NCI-H2227 treated with DMSO at 0.1 percent for 48 hours (cell line): Measurements from ENCODE around the gene CD300A.
A peak's percentile ranks its signal among the peaks of the same experiment; 100 is the strongest.
"Not testable (repeated sequence)": the region's sequence is repeated elsewhere in the genome, so short reads cannot be mapped to it uniquely, and the experiment has no call there.

Experiments
- DNase-seq: peaks from one replicate; lab custom pipeline; 2025; lab: John Stamatoyannopoulos, UW

The CD300A gene

DNA sequence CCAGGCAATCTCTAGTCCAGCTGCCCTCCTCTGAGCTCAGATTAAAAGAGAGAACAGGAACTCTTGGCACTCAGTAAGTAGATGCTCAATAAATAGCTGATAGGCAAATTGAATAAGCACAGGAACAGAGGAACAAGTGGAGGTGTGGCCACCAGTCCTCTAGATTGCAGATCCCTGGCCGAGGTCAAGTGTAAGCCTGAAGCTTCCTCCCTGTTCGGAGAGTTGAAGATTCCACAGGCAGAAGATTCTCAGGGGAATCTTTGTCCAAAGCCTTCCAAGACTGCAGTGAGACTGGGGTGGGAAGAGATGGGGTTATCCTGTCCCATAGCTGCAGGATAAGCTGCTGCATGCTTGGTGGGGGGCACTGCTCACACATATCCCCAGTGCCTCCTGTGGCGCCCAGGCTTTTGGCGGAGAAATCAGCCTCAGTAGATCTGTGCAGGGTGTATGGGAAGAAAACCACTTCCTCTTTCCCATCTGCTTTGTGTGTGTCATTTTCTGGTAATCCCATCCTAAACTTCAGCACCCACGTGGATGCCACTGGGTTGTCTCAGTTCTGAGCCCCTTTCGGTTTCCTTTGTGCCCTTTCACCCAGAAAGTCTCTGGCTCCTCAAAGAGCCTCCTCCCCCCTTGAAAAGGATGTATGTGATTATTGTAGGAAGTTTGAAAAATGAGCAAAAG, 12.1 kb downstream of the CD300A start:
- no peak for DNase-seq

DNA sequence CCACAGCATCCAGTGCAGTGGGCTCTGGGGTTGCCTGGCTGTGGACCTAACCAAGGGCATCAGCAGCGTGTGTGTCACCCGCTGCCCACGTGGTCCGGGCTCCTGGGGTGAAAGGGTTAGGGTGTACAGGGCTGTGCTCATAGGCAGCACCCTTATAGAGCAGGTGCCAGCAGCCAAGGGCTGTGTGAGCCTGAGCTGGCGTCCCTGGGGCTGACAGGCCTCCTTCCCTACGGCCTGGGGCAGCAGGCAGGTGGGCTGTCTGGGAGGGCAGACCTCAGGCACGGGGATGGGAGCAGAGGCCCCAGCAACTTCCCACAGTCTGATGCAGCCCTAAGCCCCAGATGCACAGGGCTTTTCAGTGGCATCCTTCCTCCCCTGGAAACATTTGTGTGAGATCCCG, 13.9 kb downstream of the CD300A start:
- no peak for DNase-seq

DNA sequence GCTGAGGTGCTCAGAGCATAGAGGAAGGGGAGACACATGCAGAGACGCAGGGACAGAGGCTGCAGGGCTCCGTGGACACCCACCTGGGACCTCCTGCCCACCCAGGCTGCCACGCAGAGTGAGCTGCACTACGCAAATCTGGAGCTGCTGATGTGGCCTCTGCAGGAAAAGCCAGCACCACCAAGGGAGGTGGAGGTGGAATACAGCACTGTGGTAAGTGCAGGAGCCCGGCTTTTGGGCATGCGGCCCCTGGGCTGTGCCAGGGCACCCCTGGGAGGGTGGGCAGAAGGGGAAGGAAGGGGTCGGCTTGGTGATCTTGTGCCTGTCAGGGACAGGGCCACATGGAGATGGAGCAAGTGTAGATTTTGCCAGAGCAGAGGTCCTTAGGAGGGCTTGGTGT, 15.2 kb downstream of the CD300A start:
- no peak for DNase-seq

DNA sequence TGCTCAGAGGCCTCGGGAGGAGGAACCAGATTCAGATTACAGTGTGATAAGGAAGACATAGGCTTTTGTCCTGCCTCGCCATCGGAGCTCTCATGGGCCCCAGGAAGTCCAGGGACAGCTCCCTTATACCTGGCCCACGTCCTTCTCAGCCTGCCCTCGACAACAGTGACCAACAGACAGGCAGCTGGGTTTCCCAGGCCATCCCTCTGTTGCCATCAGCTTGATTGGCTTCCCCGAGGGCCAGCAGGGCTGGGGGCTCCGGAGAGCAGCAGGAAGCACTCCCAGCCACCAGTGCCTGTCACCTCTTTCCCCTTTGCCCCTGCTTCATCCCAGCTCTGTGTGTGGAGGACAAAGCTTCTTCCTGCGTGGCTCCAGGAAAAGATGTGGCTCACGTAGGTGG, 17.6 kb downstream of the CD300A start:
- DNase-seq, result no peak

DNA sequence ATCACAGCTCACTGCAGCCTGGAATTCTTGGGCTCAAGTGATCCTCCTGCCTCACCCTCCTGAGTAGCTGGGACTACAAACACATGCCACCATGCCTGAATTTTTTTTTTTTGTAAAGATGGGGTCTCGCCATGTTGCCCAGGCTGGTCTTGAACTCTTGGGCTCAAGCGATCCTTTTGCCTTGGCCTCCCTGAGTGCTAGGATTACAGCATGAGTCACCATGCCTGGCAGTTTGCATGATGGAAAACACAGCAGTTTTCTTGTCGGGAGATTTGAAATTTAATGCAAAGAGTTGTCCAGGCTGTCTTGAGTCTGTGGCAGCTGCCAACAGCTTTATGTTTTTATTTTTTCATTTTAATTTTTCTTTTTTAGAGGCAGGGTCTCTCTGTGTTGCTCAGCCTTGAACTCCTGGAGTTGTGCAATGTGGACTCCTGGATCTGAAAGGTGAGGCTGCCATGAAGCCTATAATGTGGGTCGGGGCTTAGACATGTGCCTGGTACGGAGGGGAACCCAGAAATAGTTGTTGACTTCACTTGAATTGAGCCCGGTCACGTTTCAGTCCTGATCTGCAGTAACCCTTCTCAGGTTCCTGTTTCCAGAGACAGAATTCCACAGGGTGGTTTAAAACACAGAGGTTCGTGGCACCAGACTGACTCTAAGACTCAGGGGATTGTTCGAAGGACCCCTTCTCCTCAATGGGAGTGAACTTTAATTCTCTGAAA, 18.7 kb downstream of the CD300A start:
- no peak for DNase-seq

DNA sequence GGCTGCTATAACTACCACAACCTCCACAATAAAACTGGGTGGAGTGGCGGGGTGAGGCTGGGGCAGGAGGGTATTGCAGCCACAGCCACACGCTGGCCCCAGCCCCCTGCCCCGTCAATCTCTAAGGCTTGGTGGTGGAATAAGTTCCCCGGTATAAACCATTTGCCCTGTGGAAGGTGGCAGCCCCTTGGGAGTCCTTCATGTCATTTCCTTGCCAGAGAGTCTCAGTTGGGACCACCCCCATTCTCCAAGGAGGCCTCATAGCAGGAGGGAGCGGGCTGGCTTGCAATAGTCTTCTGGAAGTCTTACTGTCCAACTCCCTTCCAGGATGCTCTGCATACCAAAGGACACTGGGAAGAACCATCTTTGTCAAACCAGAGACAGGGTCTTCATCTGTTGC, 19.4 kb downstream of the CD300A start:
- DNase-seq, result no peak

DNA sequence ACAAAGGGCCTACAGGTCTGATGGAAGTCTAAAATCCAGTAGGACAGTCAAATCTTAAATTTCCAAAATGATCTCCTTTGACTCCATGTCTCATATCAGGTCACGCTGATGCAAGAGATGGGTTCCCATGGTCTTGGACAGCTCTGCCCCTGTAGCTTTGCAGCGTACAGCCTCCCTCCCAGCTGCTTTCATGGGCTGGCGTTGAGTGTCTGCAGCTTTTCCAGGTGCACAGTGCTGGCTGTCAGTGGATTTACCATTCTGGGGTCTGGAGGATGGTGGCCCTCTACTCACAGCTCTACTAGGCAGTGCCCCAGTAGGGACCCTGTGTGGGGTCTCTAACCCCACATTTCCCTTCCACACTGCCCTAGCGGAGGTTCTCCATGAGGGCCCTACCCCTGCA, 21.8 kb downstream of the CD300A start:
- not testable (repeated sequence) for DNase-seq

DNA sequence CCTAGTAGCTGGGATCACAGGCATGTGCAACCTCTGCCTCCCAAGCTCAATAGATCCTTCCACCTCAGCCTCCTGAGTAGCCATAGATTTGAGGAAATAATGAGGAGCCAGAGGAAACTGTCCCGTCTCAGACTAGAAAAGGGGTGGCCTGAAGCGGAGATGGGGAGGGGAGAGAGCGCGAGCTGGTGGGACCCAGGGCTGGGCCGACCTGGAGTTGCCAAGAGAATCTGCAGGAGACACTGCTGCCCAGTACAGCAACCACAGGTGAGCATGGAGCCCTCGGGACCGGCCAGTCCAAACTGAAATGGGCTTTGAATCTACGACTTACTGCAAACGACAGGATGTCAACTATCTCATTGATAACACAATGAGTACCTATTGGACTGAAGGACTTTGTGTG, 24.3 kb downstream of the CD300A start:
- DNase-seq, result no peak

DNA sequence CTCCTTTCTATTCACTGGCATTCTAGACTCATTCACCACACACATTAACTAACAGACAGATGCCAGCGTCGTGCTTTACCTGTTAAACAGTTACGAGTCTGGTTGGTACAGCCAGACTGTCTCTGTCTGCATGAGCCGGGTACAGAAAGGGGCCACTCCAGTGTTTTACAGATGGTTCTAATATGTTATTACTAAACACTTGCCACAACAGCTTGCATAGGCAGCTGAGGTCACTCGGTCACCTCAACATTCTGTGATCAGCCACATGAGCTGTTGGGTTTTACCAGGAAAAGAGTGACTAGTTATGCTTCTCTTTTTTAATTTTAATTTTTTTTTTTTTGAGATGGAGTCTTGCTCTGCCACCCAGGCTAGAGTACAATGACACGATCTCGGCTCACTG, 25.2 kb downstream of the CD300A start:
- no peak for DNase-seq

DNA sequence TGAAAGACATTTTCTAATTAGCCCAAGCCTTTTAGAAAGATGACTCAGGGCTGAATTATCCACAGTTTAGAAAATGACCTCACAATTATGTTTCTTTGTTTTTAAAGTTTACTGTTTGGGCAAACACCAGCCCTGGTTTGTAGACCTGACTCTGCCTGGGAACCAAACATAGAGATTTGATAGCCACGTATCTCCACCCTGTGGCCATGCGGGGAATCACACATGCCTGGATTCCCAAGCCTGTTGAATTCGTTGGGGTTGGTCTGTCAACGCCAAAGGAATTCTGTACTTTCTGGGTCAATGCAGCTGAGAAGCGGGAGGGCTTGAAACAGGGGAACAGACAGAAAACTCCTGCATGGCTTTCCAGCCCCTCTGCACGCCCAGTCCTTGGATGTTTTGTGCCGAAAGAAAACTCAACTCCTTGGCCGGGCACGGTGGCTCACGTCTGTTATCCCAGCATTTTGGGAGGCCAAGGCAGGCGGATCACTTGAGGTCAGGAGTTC, 26.9 kb downstream of the CD300A start:
- peak; percentile 51 for DNase-seq

DNA sequence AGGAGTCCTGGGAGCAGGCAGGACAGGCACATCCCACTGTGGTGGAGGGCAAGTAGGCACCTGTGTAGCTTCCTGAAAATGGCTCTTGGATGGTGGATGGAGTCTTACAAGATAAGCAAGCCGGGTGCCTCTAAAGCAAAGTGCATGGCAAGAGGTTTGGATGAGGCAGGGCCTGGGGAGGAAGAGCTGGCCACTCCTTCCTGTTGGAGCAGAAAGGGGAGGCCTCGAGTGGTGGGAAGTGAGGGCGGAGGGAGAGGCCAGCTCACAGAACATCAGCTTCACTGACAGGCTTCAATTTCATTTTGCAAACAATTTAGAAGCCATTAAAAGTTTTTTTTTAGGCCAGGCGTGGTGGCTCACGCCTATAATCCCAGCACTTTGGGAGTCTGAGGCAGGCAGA, 31.0 kb downstream of the CD300A start:
- no peak for DNase-seq

DNA sequence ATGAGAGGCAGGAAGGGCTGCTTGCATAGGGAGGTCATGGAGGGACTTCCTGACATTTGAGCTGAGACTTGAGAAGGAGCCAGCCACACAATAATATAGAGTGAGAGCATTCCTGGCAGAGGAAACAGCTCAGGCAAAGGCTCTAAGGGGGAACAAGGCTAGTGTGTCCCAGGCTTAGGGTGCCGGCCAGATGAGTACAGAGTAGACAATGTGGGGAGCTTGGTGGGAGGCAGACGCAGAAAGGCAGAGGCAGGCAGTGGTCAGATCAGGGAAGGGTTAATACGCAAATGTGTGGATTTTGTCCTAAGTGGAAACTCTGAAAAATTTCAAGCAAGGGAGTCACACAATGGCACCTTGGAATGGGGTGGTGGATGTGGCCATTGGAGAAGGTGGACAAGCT, 33.6 kb downstream of the CD300A start:
- DNase-seq, result no peak

DNA sequence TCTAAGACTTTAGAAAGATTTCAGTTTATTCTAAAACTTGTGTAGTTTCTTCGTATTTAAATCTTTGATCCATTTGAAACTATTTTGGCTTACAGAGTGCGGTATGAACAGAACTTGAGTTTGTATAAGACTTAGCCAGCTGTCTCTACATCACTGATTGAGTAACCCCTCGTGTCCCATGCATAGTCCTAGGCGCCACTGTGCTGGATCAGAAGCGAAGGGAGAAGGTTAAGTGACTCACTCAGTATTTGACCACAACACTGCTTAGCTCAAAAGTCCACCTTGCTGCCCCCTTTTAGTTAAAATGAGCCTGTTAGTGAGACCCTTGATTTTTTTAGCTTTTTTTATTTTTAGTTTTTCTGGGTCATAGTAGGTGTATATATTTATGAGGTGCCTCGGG, 36.4 kb downstream of the CD300A start:
- no peak for DNase-seq

DNA sequence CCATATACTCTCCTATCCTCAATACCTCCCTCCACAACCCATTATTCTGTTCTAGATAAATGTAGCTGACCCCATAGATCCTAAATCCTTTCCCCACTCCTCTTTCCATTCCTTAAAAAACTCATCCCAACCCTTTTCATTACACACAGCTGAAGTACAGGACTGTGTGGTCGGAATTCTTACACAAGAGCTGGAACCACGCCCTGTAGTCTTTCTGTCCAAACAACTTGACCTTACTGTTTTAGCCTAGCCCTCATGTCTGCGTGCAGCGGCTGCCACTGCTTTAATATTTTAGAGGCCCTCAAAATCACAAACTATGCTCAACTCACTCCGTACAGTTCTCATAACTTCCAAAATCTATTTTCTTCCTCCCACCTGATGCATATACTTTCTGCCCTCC, 37.5 kb downstream of the CD300A start:
- not testable (repeated sequence) for DNase-seq

DNA sequence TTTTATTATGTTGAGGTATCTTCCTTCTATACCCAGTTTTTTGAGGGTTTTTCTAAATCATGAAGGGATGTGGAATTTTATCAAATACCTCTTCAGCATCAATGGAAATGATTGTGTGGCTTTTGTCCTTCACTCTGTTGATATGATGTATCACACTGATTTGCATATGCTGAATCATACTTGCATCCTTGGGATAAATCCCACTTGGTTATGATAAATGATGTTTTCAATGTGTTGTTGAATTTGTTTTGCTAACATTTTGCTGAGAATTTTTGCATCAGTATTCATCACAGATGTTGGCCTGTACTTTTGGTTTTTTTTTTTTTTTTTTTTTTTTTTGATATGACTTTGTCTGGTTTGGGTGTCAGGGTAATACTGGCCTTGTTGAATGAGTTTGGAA, 41.7 kb downstream of the CD300A start:
- DNase-seq, result no peak

DNA sequence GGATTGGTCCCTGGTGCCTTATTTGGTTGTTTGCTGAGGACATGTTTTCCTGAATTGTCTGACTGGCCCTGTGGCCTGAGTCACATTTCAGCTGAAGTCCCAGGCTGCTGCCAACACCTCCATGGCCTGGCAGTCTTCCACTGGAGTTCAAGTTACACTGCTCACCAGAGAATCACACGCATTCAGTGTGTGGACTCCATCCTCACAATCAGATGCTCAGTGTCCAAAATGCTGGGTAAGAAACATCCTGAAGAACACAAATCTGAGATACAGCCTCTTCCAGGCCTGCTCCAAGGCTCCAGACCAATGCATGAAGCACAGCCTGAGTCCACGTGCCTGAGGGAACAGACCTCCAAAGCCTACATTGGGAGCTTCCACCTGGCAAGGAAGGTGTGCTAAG, 45.6 kb downstream of the CD300A start:
- DNase-seq, result no peak

DNA sequence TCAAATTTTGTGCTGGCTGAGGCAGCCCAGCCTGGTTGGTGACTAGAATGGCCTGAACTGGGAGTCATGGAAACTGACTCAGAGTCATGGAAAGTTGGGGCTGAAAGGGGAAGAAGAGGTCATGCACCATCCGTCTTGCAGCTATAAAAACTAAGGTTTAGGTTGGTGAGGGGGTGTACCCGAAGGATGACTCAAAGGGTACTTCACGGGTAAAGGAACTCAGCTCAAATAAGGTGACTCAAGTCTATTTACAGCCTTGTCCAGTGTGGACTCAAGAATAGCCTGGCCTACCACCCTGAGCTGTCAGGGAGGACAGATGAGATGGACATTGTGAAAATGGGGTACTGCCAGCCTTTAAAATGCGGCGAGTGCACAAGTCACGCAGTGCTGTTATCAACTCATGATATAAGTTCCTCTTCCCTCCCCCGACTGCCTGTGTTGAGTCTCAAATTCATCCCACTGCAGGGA, 46.2 kb downstream of the CD300A start:
- no peak for DNase-seq

DNA sequence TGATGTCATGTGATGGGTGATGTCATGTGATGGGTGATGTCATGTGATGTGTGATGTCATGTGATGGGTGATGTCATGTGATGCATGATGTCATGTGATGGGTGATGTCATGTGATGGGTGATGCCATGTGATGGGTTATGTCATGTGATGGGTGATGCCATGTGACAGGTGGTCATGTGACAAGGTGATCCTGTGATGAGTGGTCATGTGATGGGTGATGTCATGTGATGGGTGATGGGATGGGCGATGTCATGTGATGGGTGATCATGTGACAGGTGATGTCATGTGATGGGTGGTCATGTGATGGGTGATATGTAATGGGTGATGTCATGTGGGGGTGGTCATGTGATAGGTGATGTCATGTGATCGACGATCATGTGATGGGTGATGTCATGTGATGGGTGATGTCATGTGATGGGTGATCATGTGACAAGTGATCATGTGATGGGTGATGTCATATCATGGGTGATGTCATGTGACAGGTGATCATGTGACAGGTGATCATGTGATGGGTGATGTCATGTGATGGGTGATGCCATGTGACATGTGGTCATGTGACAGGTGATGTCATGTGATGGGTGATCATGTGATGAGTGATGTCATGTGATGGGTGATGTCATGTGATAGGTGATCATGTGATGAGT, 47.7 kb downstream of the CD300A start:
- DNase-seq, result no peak

DNA sequence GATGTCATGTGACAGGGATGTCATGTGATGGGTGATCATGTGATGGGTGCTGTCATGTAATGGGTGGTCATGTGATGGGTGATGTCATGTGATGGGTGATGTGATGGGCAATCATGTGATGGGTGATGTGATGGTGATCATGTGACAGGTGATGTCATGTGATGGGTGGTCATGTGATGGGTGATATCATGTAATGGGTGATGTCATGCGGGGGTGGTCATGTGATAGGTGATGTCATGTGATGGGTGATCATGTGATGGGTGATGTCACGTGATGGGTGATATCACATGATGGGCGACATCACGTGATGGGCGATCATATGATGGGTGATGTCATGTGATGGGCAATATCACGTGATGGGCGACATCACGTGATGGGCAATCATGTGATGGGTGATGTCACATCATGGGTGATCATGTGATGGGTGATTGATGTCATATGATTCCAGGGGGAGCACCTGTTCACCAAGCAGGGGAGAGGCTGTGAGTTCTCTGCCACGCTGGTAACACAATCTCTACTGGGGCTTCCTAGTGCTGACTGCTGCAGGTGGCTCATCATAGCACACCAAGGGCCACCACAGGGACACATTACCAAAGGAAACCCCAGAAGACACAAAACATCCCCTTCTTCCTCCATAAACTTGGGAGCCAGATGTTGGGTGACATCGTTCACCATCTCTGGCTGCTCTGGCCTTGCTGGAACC, 48.3 kb downstream of the CD300A start:
- DNase-seq, result no peak

DNA sequence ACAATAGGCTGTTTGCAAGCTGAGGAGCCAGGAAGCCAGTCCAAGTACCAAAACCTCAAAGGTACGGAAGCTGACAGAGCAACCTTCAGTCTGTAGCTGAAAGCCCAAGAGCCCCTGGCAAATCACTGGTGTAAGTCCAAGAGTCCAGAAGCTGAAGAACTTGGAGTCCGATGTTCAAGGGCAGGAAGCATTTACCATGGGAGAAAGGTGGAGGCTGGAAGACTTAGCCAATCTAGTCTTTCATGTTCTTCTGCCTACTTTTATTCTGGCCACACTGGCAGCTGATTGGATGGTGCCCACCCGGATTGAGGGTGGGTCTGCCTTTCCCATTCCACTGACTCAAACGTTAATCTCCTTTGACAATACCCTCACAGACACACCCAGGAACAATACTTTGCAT, 49.5 kb downstream of the CD300A start:
- DNase-seq, result no peak

DNA sequence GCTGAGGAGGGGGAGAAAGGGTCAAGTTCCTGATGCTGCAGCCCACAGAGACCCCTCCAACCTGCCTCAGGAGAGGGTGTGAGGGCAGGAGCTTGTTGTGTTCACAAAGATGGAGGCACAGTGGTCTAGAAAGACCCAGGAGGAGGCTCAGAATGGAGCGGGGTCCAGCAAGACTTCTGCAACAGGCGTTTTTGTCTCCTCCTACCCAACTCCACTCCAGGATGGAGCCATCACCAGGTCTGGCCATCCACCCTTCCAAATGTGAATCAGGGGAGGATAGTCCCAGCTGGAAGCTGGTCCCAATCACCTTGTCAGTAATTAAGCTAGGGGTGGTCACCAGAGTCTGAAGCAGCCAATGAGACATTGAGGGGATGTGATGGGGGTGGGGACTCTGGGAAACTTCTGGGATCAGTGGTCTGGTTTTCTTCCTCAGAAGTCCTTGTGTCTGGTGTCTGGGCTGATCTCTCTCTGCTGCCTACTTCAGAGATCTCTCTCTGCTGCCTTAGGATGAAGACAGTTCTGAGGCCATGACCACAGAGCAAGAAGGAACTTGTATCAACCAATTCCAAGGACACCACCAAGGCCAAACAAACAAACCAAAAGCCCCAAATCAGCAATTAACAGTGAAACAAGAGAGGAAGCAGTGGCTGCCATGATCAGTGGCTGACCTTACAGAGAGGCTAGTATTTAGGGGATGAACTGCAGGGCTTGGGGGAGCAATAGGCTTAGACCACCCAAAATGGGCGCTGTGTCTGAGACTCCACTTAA, 50.3 kb downstream of the CD300A start:
- DNase-seq, result no peak
